SKM-1 (cell line): ENCODE data around the gene LILRA5.
"Not testable (repeated sequence)": the region's sequence is repeated elsewhere in the genome, so short reads cannot be mapped to it uniquely, and the experiment has no call there.

Source experiments
- DNase-seq: peaks from one replicate; lab custom pipeline; 2025; ENCODE audit not compliant: unreplicated experiment; lab: John Stamatoyannopoulos, UW

The LILRA5 gene

GRCh38 chr19:54307389-54308020, 5.5 kb downstream of the LILRA5 start:
- DNase-seq, result no peak

- DNase-seq, result no peak
Observed at GRCh38 chr19:54305141-54305540, 7.8 kb downstream of the LILRA5 start.

DNA sequence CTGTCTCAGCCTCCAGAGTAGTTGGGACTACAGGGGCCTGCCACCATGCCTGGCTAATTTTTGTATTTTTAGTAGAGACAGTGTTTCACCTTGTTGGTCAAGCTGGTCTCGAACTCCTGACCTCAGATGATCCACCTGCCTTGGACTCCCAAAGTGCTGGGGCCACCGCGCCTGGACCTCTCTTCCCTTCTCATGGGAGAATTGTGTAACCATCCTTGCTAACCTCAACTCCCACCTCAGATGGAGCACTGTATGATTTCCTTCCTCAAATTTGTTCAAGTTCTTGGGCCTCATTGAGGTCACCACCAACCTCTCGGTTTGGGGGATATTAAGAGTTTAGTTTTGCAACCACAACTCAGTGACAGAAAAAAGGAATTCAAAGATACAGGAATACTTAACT, 10.7 kb downstream of the LILRA5 start:
- DNase-seq, result peak; percentile 24

GRCh38 chr19:54299515-54299914, 13.5 kb downstream of the LILRA5 start:
- DNase-seq, result no peak

DNA sequence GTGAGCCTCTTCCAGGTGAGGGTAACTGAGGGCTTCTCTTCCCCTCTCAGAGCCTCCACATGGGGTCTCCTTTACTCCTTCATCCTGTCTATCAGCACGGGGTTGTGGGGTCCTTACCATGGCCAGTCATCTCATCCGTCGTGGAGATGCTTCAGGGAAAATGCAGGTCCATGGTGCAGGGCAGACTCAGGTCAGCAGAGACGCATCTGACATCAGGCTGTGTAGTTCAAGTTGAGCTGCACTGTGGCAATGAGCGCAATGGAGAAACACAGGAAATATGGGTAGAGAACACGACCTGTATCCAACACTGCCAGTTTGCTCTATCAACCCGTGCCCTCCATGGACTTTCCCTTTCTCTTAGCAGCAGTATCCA, 13.9 kb downstream of the LILRA5 start:
- no peak for DNase-seq

GRCh38 chr19:54298357-54299125, 14.4 kb downstream of the LILRA5 start:
- DNase-seq, result no peak

GRCh38 chr19:54297759-54298305, 15.1 kb downstream of the LILRA5 start:
- DNase-seq, result no peak

- no peak for DNase-seq
Observed at GRCh38 chr19:54294539-54294938, 18.4 kb downstream of the LILRA5 start.

GRCh38 chr19:54289160-54289559, 23.8 kb downstream of the LILRA5 start:
- DNase-seq, result not testable (repeated sequence)

DNA sequence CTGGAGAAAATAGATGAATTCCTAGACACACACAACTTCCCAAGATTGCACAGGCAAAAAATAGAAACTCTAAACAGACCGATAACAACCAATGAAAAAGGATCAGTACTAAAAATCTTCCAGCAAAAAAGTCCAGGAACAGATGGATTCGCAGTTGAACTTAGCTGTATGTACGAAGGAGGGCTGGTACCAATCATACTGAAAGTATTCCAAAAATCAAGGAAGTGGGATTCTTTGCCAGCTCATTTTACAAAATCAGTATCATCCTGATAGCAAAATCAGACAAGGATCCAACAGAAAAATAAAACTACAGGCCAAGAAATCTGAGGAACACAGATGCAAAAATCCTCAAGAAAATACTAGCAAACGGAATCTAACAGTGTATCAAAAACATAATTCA, 25.5 kb downstream of the LILRA5 start:
- DNase-seq, result no peak

DNA sequence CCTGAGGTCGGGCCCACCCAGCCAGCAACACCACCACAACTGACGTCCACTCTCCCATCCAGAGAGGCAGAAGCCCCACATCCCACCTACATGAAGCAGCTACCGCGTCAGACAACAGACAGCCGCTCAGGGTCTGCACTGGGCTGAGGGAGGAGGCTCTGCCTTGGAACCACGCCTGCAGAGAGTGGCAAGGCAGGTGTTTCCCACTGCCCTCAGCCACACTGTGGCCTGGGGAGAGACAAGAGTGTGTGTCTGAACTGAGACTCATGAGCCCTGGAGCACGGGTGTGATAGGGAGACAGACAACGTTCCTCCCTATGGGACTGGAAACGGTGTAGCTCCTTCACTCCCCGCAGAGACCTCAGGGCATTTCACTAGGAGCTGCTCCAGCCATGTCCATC, 26.7 kb downstream of the LILRA5 start:
- DNase-seq, result not testable (repeated sequence)

DNA sequence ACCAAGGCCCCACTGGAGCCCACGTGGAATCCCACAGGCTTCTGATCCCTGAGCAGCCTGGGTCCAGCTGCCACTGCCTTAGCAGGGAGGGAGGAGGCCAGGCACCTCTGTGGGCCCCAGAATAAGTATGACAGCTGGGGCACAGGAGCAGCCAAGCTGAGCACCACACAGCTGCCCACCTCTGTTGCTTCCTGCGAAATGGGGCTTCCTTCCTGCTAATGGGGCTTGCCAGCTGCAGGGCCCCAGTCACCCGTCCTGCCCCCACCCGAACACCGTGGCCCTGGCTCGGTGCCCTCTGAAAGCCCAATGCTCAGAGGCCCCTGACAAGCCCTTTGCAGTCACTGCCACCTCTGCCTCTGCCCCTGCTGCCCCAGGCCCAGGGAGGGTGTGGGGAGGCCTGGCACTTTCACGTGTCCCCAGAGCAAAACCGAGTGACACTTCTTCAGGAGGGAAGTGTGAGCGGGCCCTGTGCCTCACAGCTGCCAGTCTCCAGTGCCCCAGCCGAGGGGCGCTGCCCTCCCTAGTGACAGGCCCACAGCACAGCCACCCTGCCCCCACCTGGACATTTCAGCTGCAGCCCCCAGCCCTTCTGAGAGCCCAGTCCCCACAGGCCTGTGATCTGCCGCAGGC, 27.4 kb downstream of the LILRA5 start:
- DNase-seq, result not testable (repeated sequence)

DNA sequence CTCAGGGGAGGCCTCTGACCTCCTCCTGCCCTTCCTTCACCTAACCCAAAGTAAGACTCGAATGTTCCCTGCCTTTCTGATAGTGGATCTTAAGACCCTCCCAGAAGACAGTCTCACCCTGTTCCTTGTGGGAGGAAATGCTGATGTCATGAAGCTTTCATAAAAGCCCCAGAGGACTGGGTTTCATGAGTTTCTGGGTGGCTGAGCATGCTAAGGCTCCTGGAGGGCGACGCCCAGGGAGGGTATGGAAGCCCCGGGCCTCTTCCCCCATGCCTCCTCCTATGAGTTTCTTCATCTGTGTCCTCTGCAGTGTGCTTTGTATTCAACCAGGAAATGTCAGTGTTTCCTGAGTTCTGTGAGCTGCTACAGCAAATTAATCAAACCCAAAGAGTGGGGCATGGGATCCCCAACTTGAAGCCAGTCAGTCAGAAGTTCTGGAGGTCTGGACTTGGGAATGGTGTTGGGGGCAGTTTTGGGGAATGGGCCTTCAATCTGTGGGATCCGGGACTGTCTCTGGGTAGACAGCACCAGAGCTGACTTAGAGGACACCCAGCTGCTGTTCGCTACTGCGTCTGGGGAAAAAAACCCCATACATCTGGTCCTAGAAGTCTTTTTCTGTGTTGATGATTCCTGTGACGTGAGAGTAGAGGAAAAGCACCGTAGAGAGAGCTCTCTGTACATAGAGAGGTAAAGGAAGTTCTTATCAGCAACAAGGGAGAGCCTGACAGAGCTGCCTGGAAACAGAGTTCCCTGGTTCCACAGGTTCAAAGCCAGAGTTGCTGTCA, 30.1 kb downstream of the LILRA5 start:
- no peak for DNase-seq

- DNase-seq, result not testable (repeated sequence)
Observed at GRCh38 chr19:54281729-54282075, 31.3 kb downstream of the LILRA5 start.

GRCh38 chr19:54281007-54281728, 31.8 kb downstream of the LILRA5 start, which contains the start of gene LILRB2:
LILRB2 (minus strand) TSS chr19:54281110; CDS start chr19:54280496, 614 bp downstream.
- no peak for DNase-seq

DNA sequence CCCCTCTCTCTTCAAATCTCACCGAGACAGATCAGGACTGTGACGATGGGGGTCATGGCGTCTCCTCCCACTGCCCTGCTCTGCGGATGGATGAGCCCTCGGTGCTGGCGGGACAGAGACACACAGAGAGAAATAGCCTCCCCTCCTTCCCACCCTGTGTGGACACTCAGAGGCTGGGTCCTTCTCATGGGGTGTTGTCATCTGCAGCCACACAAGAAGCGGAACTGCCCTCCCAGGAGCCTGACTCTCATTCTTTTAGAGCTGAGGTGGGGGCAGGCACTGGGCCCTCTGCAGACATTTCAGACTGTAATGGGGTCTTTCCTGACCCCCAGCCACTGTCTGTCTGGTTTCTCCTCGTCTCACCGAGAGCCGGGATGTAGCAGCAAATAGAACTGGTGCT, 32.5 kb downstream of the LILRA5 start:
- DNase-seq, result not testable (repeated sequence)

GRCh38 chr19:54280025-54280424, 32.9 kb downstream of the LILRA5 start:
- DNase-seq, result not testable (repeated sequence)

GRCh38 chr19:54279406-54279962, 33.5 kb downstream of the LILRA5 start:
- DNase-seq, result no peak

- DNase-seq, result not testable (repeated sequence)
Observed at GRCh38 chr19:54278571-54279195, 34.3 kb downstream of the LILRA5 start.

- DNase-seq, result not testable (repeated sequence)
Observed at GRCh38 chr19:54278056-54278455, 34.9 kb downstream of the LILRA5 start.
